Esophagus squamous epithelium (tissue), 5 donors: ENCODE results near the gene CD109. TPM values are rescaled to one million over a fixed set of nuclear protein-coding genes. Genes with fewer than 3 reads are reported as not detected.
A peak's percentile ranks its signal among the peaks of the same experiment; 100 is the strongest.
"Not testable (repeated sequence)": the region's sequence is repeated elsewhere in the genome, so short reads cannot be mapped to it uniquely, and the experiment has no call there.

Experiments
- DNase-seq: peaks from one replicate; lab custom pipeline; 2025; lab: John Stamatoyannopoulos, UW
- H3K27ac ChIP-seq, 4 donors: fragments of 200-600 bp; sonication (generic); one replicate each; pipeline ENCODE4 v1.5.1; 2016 to 2019; ENCODE audit warnings: mild to moderate bottlenecking in 1 of 4
- H3K27me3 ChIP-seq, 4 donors: fragments of 200-600 bp; sonication (generic); 1 replicate in 3 of 4; 2 replicates in 1 of 4; pipeline versions ENCODE4 v1.5.1 to v1.6.0; 2017 to 2021; ENCODE audit warnings: antibody characterized with exemption in 1 of 4
- H3K36me3 ChIP-seq, 3 donors: fragments of 200-600 bp; sonication (generic); one replicate each; pipeline ENCODE4 v1.5.1; 2016 to 2019
- H3K4me1 ChIP-seq, 3 donors: fragments of 200-600 bp; sonication (generic); one replicate each; pipeline ENCODE4 v1.5.1; 2017 to 2019
- H3K4me3 ChIP-seq, 4 donors: fragments of 200-600 bp; sonication (generic); 1 replicate in 3 of 4; 2 replicates in 1 of 4; pipeline ENCODE4 v1.5.1; 2016 to 2019; ENCODE audit warnings: mild to moderate bottlenecking in 2 of 4, moderate library complexity in 1 of 4
- H3K9me3 ChIP-seq, 3 donors: fragments of 200-600 bp; sonication (generic); one replicate each; pipeline ENCODE4 v1.5.1; 2016 to 2019
- POLR2A ChIP-seq, 4 donors: fragments of 450-650 bp; IDR thresholded peaks; one replicate each; pipeline ENCODE4 v1.6.1; 2017; ENCODE audit warnings: antibody characterized with exemption in 4 of 4, mild to moderate bottlenecking in 4 of 4, moderate library complexity in 3 of 4
- WGBS, 2 donors: methylation state at CpG; one replicate each; pipeline ENCODE4 v1.1.5; 2018; 5-methylcytosine and 5-hydroxymethylcytosine counted together
- intact Hi-C: fragments of 100-400 bp; cut with DNase I; formaldehyde crosslinking; loops from one replicate; pipeline ENCODE4 v1.15.0; 2022
- total RNA-seq, 4 donors: library from RNA; depleted of rRNA; stranded (reverse); fragments of >200 nt; gene quantifications; one replicate each; pipeline ENCODE4 v1.1.0, GENCODE V29; 2016
- TF ChIP-seq, protein P1 (sequence below), 6 experiments: fragments of 450-650 bp in 4 of 6; fragments of 200-600 bp in 2 of 6; sonication (generic) in 2 of 6; IDR thresholded peaks; one replicate each; pipeline ENCODE4 v1.5.1; 2016 to 2019; ENCODE audit warnings: antibody characterized with exemption in 6 of 6, mild to moderate bottlenecking in 4 of 6, moderate library complexity in 4 of 6
- donor health status: DM: yes; HTN: yes; CAD: no.

The CD109 gene
- total RNA-seq, 4 donors from 2014 or later, result 27.0 to 57.9 (median 41.3) TPM

DNA sequence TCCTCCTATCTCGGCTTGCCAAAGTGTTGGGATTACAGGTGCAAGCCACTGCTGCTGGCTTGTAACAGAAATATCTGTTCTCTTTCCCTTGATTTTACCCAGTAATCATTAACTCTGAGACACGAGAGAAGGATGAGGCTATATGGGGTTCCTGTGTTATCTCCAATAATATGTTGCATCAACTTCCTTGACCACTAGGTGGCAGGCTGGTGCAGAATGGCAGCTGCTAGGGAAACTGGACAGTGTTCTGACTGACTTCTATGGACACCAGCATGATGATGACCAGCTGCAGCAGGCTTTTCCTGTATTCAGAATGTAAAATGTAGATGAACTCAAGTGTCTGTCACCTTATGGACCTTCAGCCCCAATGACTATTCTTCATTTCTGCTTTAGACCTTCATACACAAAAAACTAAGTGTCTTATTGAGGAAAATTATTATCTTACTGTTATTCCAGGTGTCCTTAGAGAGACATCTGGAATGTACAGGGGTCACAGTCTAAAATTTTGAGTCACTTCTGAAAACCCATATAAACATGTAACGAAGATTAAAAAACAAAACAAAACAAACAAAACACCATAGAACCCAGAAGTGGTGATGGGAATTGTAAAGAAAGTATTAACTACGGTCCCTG, 20.4 kb upstream of the CD109 start:
- Histone ChIP-seq H3K9me3 (no peaks in the 10 kb centered on the region), H3K36me3 (no peaks in the 10 kb centered on the region), H3K27ac (no peak overlapping the region), H3K4me1 (peaks cover 0 to 5% (median 0%) of the 10 kb centered on the region in 3 donors), H3K27me3 (peaks cover 0 to 9% (median 0%) of the 10 kb centered on the region in 4 donors), H3K4me3 (no peak overlapping the region)
- no peak for TF ChIP-seq POLR2A (IDR thresholded peaks at IDR 0.05)
- TF ChIP-seq, protein P1, sequence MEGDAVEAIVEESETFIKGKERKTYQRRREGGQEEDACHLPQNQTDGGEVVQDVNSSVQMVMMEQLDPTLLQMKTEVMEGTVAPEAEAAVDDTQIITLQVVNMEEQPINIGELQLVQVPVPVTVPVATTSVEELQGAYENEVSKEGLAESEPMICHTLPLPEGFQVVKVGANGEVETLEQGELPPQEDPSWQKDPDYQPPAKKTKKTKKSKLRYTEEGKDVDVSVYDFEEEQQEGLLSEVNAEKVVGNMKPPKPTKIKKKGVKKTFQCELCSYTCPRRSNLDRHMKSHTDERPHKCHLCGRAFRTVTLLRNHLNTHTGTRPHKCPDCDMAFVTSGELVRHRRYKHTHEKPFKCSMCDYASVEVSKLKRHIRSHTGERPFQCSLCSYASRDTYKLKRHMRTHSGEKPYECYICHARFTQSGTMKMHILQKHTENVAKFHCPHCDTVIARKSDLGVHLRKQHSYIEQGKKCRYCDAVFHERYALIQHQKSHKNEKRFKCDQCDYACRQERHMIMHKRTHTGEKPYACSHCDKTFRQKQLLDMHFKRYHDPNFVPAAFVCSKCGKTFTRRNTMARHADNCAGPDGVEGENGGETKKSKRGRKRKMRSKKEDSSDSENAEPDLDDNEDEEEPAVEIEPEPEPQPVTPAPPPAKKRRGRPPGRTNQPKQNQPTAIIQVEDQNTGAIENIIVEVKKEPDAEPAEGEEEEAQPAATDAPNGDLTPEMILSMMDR (IDR thresholded peaks at IDR 0.05), result peak; percentile 43 to 93 (median 84)
- intact Hi-C loops, result loop anchor here (5.0 kb wide), 1 partner anchor 57 kb away; no protein-coding TSS in a partner anchor
- 41 to 42% methylated on average over 4 of the region's 4 CpGs for WGBS, 2 donors
- DNase-seq, result peak; percentile 14

DNA sequence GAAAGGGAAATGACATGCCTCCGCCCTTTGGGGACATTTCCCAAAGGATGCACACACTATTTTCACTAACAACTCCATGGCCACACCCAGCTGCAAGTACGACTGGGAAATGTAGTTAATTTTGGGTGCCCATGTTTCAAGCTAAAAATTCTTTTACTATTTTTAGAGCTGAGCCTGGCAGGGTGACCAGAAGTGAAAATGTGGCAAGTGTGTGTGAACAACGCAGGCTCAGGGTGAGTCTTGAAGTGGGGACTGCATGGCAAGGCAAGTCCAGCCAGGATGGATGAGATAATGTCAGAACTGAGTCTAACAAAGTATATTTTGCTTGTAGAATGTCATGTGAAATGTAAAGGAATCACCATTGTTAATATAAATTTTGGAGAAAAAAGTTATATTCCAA, 17.0 kb upstream of the CD109 start:
- Histone ChIP-seq H3K36me3 (no peaks in the 10 kb centered on the region), H3K4me1 (peaks cover 0 to 6% (median 0%) of the 10 kb centered on the region in 3 donors), H3K27ac (no peak overlapping the region), H3K27me3 (no peaks in the 10 kb centered on the region), H3K4me3 (no peak overlapping the region), H3K9me3 (peaks cover 0 to 7% (median 6%) of the 10 kb centered on the region in 3 donors)
- intact Hi-C loops, result loop anchor here (5.0 kb wide), 1 partner anchor 53 kb away; no protein-coding TSS in a partner anchor
- DNase-seq, result no peak
- WGBS, 2 donors, result 51 to 78% methylated on average over 2 to 3 of the region's 3 CpGs
- TF ChIP-seq POLR2A (IDR thresholded peaks at IDR 0.05), result no peak
- TF ChIP-seq, protein P1 (IDR thresholded peaks at IDR 0.05), result no peak

DNA sequence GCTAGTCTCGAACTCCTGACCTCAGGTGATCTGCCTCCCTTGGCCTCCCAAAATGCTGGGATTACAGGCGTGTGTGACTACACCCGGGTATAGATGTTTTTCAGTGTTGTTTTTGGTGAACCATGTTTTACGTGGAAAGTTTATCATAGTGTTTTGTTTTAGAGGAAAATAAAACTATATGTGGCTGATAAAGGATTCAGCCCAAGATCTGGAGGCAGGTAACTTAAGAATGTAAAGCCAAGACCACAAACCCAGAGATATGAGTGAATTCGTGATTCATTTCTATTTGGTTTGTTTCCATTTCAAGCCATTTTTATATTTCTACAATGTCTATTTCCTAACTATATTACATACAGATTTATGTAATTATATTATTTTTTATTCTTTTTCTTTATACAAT, 16.2 kb upstream of the CD109 start:
- H3K27ac ChIP-seq, H3K36me3 ChIP-seq, H3K4me3 ChIP-seq, H3K9me3 ChIP-seq, H3K4me1 ChIP-seq, H3K27me3 ChIP-seq, DNase-seq: not testable (repeated sequence)
- WGBS, 2 donors, result 68 to 69% methylated on average over 5 of the region's 5 CpGs
- intact Hi-C loops, result loop anchor here (5.0 kb wide), 1 partner anchor 52 kb away; no protein-coding TSS in a partner anchor

DNA sequence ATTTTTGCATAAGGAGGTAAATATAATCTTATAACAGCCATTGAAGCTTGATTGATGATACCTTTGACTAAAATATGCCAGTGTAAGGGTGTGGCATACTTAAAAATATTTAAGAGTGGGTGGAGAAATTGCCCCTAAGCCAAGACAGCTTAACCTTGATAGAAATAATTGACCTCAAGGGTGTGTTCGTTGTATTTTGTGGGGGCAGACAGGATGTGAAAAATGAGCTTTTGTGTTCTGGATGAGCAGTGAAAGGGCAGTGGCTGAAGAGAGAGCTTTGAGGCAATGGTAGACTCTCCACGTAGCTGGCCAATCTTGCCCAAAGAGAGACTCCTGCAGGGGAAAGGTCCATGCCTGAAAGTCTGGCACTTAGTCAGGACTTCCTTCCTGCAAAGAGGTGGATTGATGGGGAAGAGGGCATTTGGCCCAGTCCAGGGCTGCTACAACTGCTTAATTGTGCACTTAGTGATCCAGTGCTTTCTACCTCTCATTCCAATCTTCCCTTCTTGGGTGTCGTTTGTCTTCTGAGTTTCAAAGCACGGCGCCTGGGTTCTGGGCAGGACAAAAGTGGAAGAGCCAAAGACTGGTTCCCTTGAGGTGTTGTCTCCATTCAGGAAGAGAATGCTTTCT, 15.6 kb upstream of the CD109 start:
- 43 to 46% methylated on average over 5 of the region's 5 CpGs for WGBS, 2 donors
- TF ChIP-seq, protein P1 (IDR thresholded peaks at IDR 0.05), result no peak
- no peak for TF ChIP-seq POLR2A (IDR thresholded peaks at IDR 0.05)

DNA sequence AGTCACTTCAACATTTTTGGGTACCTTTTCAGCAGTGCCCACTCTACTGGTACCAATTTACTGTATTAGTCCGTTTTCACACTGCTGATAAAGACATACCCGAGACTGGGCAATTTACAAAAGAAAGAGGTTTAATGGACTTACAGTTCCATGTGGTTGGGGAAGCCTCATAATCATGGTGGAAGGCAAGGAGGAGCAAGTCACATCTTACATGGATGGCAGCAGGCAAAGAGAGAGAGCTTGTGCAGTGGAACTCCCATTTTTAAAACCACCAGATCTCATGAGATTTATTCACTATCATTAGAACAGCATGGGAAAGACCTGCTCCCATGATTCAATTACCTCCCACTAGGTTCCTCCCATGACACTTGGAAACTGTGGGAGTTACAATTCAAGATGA, 12.4 kb upstream of the CD109 start:
- H3K36me3 ChIP-seq, H3K4me3 ChIP-seq, intact Hi-C loops, H3K27ac ChIP-seq, DNase-seq, H3K27me3 ChIP-seq, H3K9me3 ChIP-seq, H3K4me1 ChIP-seq: not testable (repeated sequence)
- WGBS, 2 donors, result 80 to 83% methylated on average over 2 of the region's 2 CpGs

More for the DNA sequence above, 15.6 kb upstream of the CD109 start:
- no peaks in the 10 kb centered on the region for H3K36me3 ChIP-seq
- H3K4me3 ChIP-seq, result no peak overlapping the region
- no peak for DNase-seq
- H3K4me1 ChIP-seq, result peaks cover 0 to 6% (median 0%) of the 10 kb centered on the region in 3 donors
- H3K27me3 ChIP-seq, result no peaks in the 10 kb centered on the region
- H3K27ac ChIP-seq, result no peak overlapping the region
- H3K9me3 ChIP-seq, result peaks cover 0 to 7% (median 6%) of the 10 kb centered on the region in 3 donors
- intact Hi-C loops, result no loop called here

DNA sequence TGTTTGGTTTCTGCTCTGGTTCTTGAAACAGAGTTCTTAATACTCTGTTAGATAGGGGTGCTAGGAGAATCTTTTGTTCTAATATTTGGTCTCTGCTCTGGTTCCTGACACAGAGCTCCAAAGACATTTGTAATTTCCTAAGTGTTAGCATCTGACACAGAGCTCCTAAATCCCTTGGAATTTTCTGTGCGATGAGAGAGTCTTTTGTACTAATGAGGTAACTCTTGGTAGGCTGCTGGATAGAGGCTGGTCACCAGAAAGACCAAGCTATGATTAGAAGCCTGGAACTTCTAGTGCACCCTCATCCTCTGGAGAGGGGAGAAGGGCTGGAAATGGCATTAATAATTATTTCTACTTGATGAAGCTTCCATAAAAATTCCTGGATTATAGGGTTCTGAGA, 7.7 kb upstream of the CD109 start:
- Histone ChIP-seq H3K27ac (no peak overlapping the region), H3K36me3 (no peaks in the 10 kb centered on the region), H3K27me3 (no peaks in the 10 kb centered on the region), H3K4me3 (no peak overlapping the region), H3K9me3 (peaks cover 0 to 7% (median 0%) of the 10 kb centered on the region in 3 donors), H3K4me1 (no peaks in the 10 kb centered on the region)
- DNase-seq, result no peak
- 38 to 70% methylated on average over 1 of the region's 1 CpG for WGBS, 2 donors
- intact Hi-C loops, result no loop called here
- TF ChIP-seq, protein P1 (IDR thresholded peaks at IDR 0.05), result no peak
- no peak for TF ChIP-seq POLR2A (IDR thresholded peaks at IDR 0.05)
